GM21528 (cell line): Measurements from ENCODE around the gene NXF1.
"Not testable (repeated sequence)": the region's sequence is repeated elsewhere in the genome, so short reads cannot be mapped to it uniquely, and the experiment has no call there.

ENCODE experiments used
- ATAC-seq: cut with Tn5 transposase; IDR thresholded peaks from one replicate; pipeline ENCODE4 v1.9.1; 2021; ENCODE audit warnings: mild to moderate bottlenecking, moderate library complexity; ENCODE audit not compliant: unreplicated experiment, low FRiP score

NXF1 gene

DNA sequence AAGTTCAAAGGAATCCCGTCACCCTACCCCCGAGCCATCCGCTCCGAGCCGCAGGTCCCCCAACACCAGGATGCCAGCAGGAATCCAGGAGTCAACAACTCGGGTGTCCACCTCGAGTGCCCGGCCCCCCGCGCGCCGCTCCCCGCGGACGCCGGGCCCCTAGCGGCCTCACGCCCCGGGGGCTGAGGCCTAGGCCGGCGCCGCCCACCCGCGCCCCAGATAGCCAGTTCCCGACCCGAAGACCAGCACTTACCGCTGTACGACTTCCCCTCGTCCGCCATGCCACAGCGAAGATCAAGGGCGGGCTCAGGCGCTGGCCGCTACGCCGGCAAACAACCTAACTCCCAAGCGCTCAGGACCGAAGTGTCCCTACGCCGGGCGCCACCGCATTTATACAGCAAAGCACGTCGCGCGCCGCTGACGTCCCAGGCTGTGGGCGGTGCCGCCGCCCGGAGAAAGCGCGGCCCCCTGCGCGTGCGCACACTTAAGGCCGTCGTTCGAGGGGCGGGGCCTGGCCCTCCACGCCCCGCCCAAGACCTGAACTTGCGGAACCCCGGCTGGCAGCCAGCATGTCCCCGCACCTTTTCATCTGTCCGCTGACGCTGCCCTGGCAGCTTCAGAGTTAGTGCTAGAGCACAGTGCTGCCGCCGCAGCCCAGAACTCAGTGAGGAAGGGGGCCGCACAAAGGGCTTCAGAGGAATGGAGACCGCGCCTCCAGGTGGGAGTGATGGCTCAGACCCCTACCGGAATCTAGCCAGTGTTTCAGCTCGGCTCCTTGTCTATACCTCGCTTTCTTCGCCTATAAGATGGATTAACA lies at the start of gene NXF1:
Gene NXF1, minus strand, starts transcription at position 365 of the 817 bp plus-strand sequence. Its CDS starts 84 bp downstream, at position 281.
- ATAC-seq = peak; percentile 73

DNA sequence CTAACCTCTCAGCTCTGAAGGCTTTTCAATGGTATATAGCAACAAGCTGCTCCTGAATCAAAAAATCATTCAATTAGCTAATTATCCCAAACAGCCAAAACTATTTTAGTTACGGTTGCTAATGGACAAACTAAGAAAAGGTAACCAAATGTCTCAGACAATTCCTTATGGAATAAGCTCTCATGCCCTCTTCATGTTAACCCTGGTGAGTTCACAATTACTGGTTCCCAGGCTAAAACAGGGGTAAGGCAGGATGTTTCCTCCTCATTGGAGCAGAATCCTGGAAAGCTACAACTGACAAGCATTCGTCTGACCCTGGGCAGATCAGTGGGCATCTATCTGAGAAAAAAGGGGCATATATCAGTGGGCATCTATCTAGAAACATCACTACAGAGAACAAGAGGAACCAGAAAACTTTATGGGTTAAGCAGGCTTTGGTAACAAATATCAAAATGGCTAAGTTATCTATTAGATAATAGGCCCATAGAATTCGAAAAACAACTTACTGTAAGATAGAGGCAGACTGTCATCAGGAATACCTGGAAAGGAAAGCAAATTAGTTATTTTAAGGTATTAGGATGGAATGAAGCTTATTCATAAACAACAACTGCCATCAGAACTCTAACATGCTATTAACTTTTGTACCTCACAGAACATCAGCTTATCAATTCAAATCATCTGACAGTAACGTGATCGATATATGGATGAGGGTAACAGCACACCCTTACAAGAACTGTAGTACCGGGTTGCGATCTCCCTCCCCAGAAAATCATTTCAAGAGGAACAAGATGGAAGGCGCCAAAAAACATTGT lies 49.0 kb upstream of the NXF1 start:
- no peak for ATAC-seq

DNA sequence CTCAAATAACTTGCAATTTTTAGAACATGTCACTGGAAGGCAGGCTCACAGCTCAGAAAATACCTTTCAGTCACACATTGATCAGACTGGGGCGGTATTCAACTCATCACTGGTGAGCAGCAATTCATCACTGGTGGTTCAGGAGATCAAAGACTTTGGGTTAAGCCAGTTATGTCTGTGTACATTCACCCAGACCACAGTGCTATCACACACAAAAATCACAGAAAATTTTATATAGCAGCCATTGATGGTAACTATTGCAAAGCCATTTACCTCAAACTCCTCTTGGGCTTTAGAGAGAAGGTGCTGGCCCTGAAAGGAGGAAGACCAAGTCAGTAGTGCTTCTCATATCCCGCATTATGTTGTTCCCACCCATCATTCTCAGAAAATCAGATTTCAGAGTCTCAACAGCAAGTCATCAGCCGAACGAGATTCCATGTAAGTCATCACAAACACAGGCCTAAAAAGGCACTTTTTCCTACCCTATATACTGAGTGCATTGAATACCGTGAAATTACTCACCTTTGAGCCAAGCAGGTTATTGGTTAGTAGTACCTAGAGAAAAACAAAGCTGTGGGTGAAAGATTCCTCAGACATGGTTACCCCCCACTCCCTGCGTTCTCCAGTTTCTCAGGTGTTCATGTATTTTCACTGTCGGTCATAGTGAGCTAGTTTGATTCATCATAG lies 48.2 kb upstream of the NXF1 start:
- ATAC-seq = no peak

DNA sequence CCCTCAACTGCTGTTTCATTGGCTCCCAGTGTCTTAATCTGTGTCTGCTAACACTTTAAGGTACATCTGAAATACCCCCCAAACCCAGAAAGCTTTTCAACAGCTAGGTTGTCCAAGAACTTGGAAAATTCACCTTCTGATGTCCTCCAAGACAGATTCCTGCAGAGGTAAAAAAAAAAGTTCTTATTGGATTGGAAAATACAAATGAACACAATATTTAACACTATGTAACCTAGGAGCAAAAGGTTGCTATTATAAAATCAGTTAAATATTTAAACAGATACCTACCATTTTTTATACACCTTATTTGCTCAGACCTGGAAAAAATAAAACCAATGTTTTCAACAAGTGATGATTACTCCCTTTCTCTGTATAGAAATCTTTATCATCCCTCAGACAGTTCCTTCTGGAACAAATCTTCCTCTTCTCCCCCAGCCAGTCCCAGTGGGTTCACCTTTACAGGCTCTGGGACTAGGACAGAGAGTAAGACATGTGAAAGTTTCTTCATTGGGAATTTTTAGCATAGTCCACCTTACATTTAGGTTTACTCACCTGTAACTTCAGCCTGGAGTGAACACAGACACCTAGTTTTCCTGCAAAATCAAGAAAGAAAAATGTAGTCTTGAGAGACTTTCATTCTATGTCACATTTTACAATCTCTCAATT lies 47.4 kb upstream of the NXF1 start:
- no peak for ATAC-seq

GRCh38 chr11:62851807-62852522 lies 46.7 kb upstream of the NXF1 start:
- ATAC-seq = no peak

DNA sequence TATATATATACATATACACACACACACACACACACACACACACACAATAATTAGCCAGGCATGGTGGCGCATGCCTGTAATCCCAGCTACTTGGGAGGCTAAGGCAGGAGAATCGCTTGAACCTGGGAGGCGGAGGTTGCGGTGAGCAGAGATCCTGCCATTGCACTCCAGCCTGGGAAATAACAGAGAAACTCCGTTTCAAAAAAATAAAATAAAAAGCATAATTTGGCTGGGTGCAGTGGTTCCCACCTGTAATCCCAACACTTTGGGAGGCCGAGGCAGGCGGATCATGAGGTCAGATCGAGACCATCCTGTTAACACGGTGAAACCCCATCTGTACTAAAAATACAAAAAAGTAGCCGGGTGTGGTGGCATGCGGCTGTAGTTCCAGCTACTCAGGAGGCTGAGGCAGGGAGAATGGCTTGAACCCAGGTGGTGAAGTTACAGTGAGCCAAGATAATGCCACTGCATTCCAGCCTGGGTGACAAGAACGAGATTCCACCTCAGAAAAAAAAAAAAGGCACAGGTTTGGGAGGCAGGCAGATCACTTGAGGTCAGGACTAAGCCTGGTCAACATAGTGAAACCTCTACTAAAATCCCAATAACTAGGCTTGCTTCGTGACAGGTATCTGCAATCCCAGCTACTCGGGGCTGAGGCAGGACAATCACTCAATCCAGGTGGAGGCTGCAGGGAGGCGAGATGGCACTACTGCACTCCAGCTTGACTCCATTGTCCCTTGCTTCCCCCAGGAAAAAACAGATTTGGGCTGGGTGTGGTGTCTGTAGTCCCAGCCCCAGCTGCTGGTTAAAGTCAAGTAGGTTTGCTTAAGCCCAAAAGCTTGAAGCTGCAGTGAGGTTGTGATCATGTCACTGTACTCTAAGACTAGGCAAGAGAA lies 45.9 kb upstream of the NXF1 start:
- ATAC-seq = no peak

DNA sequence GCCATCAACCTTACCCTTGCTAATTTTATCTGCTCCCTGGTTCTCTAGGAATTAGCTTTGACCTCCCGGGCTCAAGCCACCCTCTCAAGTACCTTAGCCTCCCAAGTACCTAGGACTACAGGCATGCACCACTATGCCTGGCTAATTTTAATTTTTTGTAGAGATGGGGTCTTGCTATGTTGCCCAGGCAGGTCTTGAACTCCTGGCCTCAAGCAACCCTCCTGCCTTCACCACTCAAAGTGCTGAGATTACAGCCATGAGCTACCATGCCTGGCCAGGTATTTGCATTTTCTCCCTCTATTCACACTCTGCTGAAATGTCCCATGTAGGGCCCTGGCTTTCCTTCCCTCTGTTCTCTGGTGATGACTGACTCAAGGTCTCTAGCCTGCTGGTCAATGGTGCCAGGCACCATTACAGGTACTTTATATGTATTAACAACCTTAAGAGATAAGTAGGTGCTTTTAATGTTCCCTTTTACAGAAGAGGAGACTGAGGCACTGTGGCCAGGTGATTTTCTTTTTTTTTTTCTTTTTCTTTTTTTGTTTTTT lies 42.6 kb upstream of the NXF1 start:
- no peak for ATAC-seq

DNA sequence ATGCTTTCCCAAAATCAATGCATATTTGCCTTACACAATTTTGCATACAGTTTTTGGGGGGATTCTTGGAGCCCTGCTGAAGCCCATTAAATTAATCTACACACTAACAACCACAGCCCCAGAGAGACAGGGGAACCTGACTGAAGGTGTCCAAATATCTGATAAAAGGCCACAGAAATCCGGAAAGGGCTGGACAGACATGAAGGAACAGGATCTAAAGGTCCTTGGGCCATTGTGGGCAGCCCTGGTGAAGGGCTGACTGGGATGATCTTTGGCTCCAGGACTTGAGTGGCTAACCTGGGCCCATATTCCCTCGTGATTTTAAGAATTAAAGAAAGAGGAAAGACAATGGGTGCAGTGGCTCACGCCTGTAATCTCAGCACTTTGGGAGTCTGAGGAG lies 40.9 kb upstream of the NXF1 start:
- ATAC-seq = no peak

- ATAC-seq = no peak
Measured at GRCh38 chr11:62844154-62844553, 38.9 kb upstream of the NXF1 start.

- no peak for ATAC-seq
Measured at GRCh38 chr11:62843466-62843865, 38.2 kb upstream of the NXF1 start.

- ATAC-seq = not testable (repeated sequence)
Measured at GRCh38 chr11:62842891-62843290, 37.7 kb upstream of the NXF1 start.

DNA sequence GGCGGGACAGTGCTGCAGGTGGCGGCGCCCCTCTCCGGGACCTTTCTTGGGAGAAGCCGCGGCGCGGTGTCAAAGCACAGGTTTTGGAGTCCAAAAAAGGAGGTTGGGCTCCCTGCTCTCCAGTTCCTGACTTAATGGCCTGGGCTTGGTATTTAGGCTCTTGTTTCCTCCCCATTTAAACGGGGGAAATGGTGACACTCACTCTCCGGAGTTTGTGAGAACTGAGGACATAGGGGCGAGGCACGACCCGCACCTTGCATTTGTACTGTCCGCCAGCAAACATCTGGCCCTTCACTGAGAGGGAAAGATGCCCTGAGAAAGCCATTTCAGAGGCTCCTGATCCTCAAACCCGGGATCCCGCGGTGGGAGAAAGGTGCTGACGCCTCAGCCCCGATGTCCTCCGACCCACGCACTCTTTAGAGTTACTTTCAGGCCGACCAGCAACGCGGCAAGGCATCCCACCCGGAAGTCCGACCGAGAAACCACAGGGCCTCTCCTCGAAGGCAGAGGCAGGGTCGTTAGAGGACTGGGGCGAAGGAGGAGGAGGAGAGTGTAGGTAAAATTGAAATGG lies 37.0 kb upstream of the NXF1 start:
- no peak for ATAC-seq

DNA sequence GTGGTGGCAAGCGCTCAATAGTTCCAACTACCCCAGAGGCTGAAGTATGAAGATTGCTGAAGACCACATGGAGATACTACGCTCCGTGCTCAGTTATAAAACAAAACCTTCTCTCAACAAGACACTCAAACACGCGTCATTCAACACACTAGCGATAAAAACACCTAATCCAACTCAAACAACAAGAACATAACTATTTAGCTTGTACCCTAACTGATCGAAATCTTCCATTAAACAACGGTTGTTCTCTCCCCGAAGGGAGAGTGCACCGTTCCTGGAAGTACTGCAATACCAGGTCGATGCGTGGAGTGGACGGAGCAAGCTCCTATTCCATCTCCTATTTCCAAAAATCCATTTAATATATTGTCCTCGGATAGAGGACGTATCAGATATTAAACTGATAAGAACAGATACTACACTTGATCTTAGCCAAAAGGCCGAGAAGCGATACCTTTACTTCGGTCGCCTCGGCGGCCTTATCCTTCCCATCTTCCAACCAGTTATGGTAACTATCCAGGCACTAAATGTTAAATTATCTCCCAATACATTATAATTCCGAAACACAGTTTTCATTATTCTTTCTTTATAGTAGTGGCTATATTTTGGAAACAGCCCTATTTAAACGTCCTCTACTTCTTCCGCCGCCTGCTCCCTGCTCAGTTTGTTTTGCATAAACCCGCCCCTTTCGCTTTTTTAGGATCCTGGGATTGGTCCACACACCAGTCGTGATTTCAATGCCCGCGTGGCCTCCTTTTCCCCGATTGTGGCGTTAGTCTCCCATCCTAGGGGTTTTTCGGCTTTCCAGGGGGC lies 36.3 kb upstream of the NXF1 start:
- peak; percentile 53 for ATAC-seq

- ATAC-seq = peak; percentile 6
Measured at GRCh38 chr11:62840721-62841360, 35.6 kb upstream of the NXF1 start.

DNA sequence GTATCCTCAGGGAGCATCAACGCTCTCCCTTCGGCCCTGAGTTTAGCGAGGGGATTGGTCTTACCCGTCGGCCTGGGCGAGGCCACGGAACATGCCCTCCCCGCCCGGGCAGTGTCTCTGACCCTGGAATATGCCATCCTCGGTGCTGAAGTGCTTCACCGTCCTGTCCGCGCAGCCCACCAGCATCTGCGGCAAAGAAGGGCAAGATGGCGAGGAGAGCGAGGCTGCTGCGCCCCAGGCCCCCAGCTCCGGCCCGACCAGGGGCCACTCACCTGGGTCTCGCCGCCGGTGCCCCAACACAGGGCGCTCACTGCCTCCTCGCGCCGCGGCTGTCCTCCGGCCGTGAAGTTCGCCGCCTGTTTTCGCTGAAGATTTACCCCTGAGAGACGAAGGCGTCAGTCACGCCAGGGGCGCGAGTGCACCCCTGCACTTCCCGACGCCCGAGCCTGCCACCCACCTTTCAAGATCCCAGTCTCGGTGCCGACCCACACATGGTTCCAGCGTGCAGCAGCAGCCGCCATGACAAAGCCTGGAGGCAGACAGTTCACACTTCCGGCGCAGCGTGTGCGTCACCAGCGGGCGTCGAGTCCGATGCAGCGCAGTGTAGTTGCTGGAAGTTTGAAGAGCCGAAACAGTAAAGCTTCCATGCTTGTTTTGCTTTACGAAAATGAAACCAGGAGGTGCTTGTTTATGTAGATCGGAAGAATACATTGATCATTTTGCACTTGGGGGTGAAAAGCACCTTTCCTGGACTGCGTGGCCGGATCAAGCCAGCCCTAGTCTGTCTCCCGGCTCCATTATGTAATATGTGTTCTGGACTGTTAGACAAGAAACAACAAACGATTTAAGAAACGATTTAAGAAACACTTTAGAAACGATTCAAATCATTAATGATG lies 34.1 kb upstream of the NXF1 start, which contains the start of gene WDR74:
Gene WDR74, minus strand, starts transcription at position 541 of the 896 bp plus-strand sequence. Its CDS starts 20 bp downstream, at position 521.
- ATAC-seq = peak; percentile 44

DNA sequence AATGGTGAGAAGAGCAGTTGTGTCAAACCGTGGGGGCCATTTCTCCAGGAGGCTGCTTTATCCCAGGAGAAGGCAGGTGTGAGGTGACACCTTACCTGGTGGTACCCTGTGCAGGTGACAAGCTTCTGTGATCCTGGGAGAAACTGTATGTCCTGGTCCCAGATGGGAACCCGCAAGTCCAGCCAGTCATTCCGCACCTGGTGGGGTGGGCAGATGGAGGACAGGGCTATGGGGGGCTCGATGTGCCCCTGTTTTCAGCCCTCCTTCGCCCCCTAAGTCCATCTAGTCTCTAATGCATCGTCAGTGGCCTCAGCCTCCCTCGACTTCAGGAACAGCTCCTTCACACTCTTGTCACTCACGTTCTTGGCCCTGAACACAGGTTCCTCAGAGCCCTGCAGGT lies 30.1 kb upstream of the NXF1 start:
- no peak for ATAC-seq
